HUES6 (cell line): ENCODE results near the gene HOXB3.

Experiments used
- H3K27ac ChIP-seq: 2 replicates; pipeline ENCODE4 v1.7.0; 2013; ENCODE audit warnings: low read depth, mild to moderate bottlenecking, low read length, inconsistent platforms
- H3K27me3 ChIP-seq: 2 replicates; pipeline ENCODE4 v1.6.1; 2013; ENCODE audit warnings: low read length; ENCODE audit not compliant: control insufficient read depth, insufficient read depth
- H3K36me3 ChIP-seq: 2 replicates; pipeline ENCODE4 v1.6.1; 2013; ENCODE audit warnings: low read length; ENCODE audit not compliant: control insufficient read depth, insufficient read depth
- H3K4me1 ChIP-seq: 2 replicates; pipeline ENCODE4 v1.6.1; 2013; ENCODE audit warnings: low read length; ENCODE audit not compliant: control insufficient read depth, insufficient read depth
- H3K4me3 ChIP-seq: 2 replicates; pipeline ENCODE4 v1.5.1; 2013; ENCODE audit warnings: low read depth, low read length
- H3K9ac ChIP-seq: one replicate; pipeline ENCODE4 v1.6.1; 2013; ENCODE audit warnings: mild to moderate bottlenecking, low read length
- H3K9me3 ChIP-seq: 2 replicates; pipeline ENCODE4 v1.6.1; 2013; ENCODE audit warnings: low read depth, low read length; ENCODE audit not compliant: control insufficient read depth, insufficient read depth

Gene HOXB3

GRCh38 chr17:48595278-48595999 lies 5.4 kb upstream of the HOXB3 start:
- no peaks in the 10 kb centered on the region; the same call in 1 of the 2 replicates for H3K36me3 ChIP-seq
- peak overlapping the region; percentile 57; the same call in 1 of the 2 replicates for H3K4me3 ChIP-seq
- peaks cover 41% of the 10 kb centered on the region for H3K4me1 ChIP-seq
- no peaks in the 10 kb centered on the region for H3K9me3 ChIP-seq
- peak overlapping the region; percentile 87 for H3K9ac ChIP-seq
- no peak overlapping the region; the same call in 1 of the 2 replicates for H3K27ac ChIP-seq
- peaks cover 100% of the 10 kb centered on the region for H3K27me3 ChIP-seq

DNA sequence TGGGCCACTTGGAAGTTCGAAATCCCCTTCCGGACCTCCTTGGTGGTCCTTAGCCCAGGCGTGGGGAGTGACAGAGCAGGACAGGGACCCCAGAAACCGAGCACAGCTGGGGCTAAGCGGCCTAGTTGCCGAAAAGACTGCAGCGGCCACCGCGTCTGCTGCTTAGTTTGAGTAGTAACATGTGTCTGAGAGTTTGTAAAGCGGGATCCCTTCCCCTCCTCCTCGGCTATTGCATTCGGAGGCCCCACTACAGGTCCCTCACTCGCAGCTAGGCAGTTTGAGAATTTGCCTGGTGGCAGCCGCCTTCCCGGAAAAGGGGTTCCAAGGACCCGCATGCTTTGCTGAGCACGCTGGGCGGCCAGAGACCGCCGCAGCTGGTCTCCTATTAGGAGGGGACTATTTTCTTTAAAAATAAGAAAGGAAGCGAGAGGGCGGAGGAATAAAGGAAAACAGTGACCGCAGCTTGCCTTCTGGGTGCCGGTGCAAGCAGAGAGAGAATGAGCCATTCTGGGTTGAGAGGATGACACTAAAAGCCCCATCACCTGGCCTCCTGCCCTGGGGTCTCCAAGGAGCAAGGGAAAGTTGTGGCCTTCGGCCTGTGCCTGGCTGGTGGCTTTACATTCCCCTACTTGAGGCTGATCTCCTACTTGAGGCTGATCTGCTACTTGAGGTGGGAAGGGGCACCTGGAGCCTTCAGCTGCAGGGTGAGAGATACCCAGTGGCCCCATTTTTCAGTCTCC lies 4.7 kb upstream of the HOXB3 start:
- Histone ChIP-seq H3K27ac (no peak overlapping the region; the same call in 1 of the 2 replicates), H3K36me3 (no peaks in the 10 kb centered on the region; the same call in 1 of the 2 replicates), H3K4me1 (peaks cover 41% of the 10 kb centered on the region), H3K9me3 (no peaks in the 10 kb centered on the region), H3K4me3 (peak overlapping the region; percentile 57), H3K9ac (peak overlapping the region; percentile 87), H3K27me3 (peaks cover 100% of the 10 kb centered on the region)

DNA sequence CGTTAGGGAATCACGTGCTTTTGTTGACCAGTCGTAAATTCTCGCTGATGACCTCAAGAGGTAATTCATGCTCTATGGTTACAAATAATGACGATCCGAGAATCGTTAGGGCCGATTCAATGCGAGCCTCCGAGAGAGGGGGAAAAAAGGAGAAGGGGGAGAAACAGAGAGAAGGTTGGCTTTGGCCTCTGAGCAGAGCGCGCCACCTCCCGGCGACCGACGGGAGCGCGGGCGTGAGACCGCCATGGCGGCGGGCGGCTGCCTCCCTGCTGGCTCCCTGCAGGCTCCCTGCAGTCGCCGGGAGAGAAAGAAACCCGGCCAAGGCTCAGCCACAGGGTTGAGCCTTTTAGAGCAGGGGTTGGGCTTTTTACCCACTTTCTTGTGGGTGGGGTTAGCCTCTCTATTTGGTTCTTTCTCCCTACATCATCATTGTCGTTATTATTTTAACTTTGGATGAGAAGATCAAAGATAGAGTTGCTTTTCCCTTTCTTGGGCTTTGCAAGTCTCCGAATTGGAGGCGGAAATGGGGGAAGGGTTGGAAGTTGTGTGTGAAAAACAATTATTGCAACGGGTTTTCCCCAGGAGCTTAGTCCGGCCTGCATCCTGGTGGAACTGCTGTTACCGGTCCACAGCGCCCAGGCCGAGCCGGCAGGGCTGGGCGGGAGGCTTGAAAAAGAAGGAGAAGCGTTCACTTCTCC lies 3.9 kb upstream of the HOXB3 start:
- Histone ChIP-seq H3K9me3 (no peaks in the 10 kb centered on the region), H3K4me3 (peak overlapping the region; percentile 57), H3K27me3 (peaks cover 100% of the 10 kb centered on the region), H3K36me3 (no peaks in the 10 kb centered on the region; the same call in 1 of the 2 replicates), H3K9ac (peak overlapping the region; percentile 87), H3K4me1 (peaks cover 45% of the 10 kb centered on the region), H3K27ac (no peak overlapping the region; the same call in 1 of the 2 replicates)

GRCh38 chr17:48593126-48593829 lies 3.2 kb upstream of the HOXB3 start, which contains the start of gene HOXB5:
HOXB5 (minus strand) TSS chr17:48593779; CDS start chr17:48593682, 97 bp downstream.
- H3K4me3 ChIP-seq, result peak within 1 kb of the TSS; percentile 57
- H3K4me1 ChIP-seq, result peaks cover 42% of the 10 kb centered on the region
- H3K9me3 ChIP-seq, result no peaks in the 10 kb centered on the region
- peaks cover 100% of the 10 kb centered on the region for H3K27me3 ChIP-seq
- H3K27ac ChIP-seq, result no peak within 1 kb of the TSS; the same call in 1 of the 2 replicates
- no peaks in the 10 kb centered on the region; the same call in 1 of the 2 replicates for H3K36me3 ChIP-seq
- peak within 1 kb of the TSS; percentile 87 for H3K9ac ChIP-seq

DNA sequence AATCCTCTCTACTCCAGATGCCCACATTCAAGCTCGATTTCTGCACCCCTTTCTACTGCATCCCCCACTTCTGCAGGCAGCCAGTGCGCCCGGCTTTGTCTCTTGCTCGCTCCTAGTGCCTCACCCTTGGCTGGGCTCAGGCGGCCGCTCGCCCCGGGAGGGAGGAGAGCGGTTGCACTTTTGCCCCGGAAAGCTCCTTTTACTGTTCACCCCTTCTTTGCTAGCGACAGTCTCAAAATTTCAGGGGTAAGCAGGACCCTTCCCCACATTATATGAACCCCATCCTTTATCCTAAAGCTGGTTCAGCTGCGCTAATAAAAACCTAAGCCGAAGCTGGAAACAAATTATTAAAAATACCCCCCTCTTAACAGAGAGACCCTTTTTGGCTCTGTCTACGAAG lies 2.5 kb upstream of the HOXB3 start:
- H3K27me3 ChIP-seq, result peaks cover 100% of the 10 kb centered on the region
- peak overlapping the region; percentile 57; the same call in 1 of the 2 replicates for H3K4me3 ChIP-seq

DNA sequence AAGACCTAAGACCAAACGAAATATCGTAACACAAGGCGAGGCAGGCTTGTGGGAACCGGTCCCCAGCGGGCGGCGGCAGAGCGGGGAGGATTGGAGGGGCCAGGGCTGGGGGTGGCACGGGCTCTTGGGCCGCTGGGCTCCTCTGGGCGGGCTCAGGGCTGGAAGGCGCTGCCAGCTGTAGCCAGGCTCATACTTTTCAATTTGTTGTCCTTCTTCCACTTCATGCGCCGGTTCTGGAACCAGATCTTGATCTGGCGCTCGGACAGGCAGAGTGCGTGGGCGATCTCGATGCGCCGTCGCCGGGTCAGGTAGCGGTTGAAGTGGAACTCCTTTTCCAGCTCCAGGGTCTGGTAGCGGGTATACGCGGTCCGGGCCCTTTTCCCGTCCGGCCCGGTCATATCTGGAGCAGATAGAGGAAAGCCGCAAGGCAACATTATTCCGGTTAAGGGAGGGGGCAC lies 2.0 kb upstream of the HOXB3 start:
- Histone ChIP-seq H3K27ac (no peak overlapping the region), H3K4me1 (peaks cover 32% of the 10 kb centered on the region; the same call in 1 of the 2 replicates), H3K9me3 (no peaks in the 10 kb centered on the region), H3K4me3 (peak overlapping the region; percentile 57; the same call in 1 of the 2 replicates), H3K9ac (peak overlapping the region; percentile 87), H3K36me3 (no peaks in the 10 kb centered on the region; the same call in 1 of the 2 replicates), H3K27me3 (peaks cover 100% of the 10 kb centered on the region)

More for the DNA sequence above, 2.5 kb upstream of the HOXB3 start:
- H3K27ac ChIP-seq, result no peak overlapping the region; the same call in 1 of the 2 replicates
- peaks cover 36% of the 10 kb centered on the region for H3K4me1 ChIP-seq
- peak overlapping the region; percentile 87 for H3K9ac ChIP-seq
- H3K9me3 ChIP-seq, result no peaks in the 10 kb centered on the region
- no peaks in the 10 kb centered on the region; the same call in 1 of the 2 replicates for H3K36me3 ChIP-seq

- Histone ChIP-seq H3K4me1 (peaks cover 26% of the 10 kb centered on the region), H3K4me3 (peak overlapping the region; percentile 57; the same call in 1 of the 2 replicates), H3K9me3 (no peaks in the 10 kb centered on the region), H3K27ac (no peak overlapping the region; the same call in 1 of the 2 replicates), H3K9ac (peak overlapping the region; percentile 87), H3K36me3 (no peaks in the 10 kb centered on the region; the same call in 1 of the 2 replicates), H3K27me3 (peaks cover 100% of the 10 kb centered on the region)
Measured at GRCh38 chr17:48591255-48592056, 1.4 kb upstream of the HOXB3 start.

GRCh38 chr17:48590607-48591161 lies 643 bp upstream of the HOXB3 start:
- Histone ChIP-seq H3K27me3 (peaks cover 100% of the 10 kb centered on the region), H3K4me1 (peaks cover 21% of the 10 kb centered on the region), H3K36me3 (no peaks in the 10 kb centered on the region; the same call in 1 of the 2 replicates), H3K9ac (peak overlapping the region; percentile 87), H3K9me3 (no peaks in the 10 kb centered on the region), H3K4me3 (peak overlapping the region; percentile 57; the same call in 1 of the 2 replicates), H3K27ac (no peak overlapping the region; the same call in 1 of the 2 replicates)

- no peaks in the 10 kb centered on the region; the same call in 1 of the 2 replicates for H3K36me3 ChIP-seq
- peaks cover 16% of the 10 kb centered on the region for H3K4me1 ChIP-seq
- no peaks in the 10 kb centered on the region for H3K9me3 ChIP-seq
- H3K27me3 ChIP-seq, result peaks cover 100% of the 10 kb centered on the region
- H3K4me3 ChIP-seq, result peak overlapping the region; percentile 57
- H3K9ac ChIP-seq, result peak overlapping the region; percentile 83
- peak overlapping the region; percentile 7; the same call in 1 of the 2 replicates for H3K27ac ChIP-seq
Measured at GRCh38 chr17:48589060-48589830, 796 bp downstream of the HOXB3 start.
